Stimulated activated CD4-positive, alpha-beta T cell treated with anti-CD3 and anti-CD28 coated beads, TNF-alpha, amount 100 ng/mL, for 24 hours (primary cell): ENCODE results near the gene ARAP3.

Experiments
- DNase-seq, 3 experiments: peaks; one replicate each; pipeline ENCODE4 v3.0.0-alpha.2; 2020; ENCODE audit warnings: low read depth in 3 of 3

ARAP3 gene

GRCh38 chr5:141647242-141647641, 34.8 kb downstream of the ARAP3 start:
- no peak for DNase-seq

- no peak for DNase-seq
Measured at GRCh38 chr5:141646026-141646425, 36.0 kb downstream of the ARAP3 start.

- no peak for DNase-seq
Measured at GRCh38 chr5:141641634-141642267, 40.3 kb downstream of the ARAP3 start.

GRCh38 chr5:141640698-141641097, 41.3 kb downstream of the ARAP3 start:
- no peak for DNase-seq

- no peak for DNase-seq
Measured at GRCh38 chr5:141640051-141640415, 42.0 kb downstream of the ARAP3 start.

- DNase-seq: no peak
Measured at GRCh38 chr5:141639357-141640050, 42.5 kb downstream of the ARAP3 start.

GRCh38 chr5:141638771-141639170, 43.3 kb downstream of the ARAP3 start:
- no peak for DNase-seq

GRCh38 chr5:141637767-141638419, 44.1 kb downstream of the ARAP3 start:
- peak in 1 of 3 experiments; percentile 53 for DNase-seq

GRCh38 chr5:141637123-141637766, 44.8 kb downstream of the ARAP3 start:
- DNase-seq: peak in 1 of 3 experiments; percentile 54

GRCh38 chr5:141636413-141637122, 45.5 kb downstream of the ARAP3 start, which contains the start of the genes HDAC3 and RELL2:
TSS of gene HDAC3 (minus strand) at chr5:141636849. CDS start at chr5:141636790, 59 bp downstream.
TSS of gene RELL2 (plus strand) at chr5:141636997. CDS start at chr5:141638226, 1,229 bp downstream.
- peak; percentile 88 to 96 (median 92) for DNase-seq

- no peak for DNase-seq
Measured at GRCh38 chr5:141636106-141636412, 46.0 kb downstream of the ARAP3 start.

GRCh38 chr5:141635646-141636045, 46.4 kb downstream of the ARAP3 start:
- DNase-seq: no peak

GRCh38 chr5:141634720-141635119, 47.3 kb downstream of the ARAP3 start:
- no peak for DNase-seq

- no peak for DNase-seq
Measured at GRCh38 chr5:141633871-141634561, 48.0 kb downstream of the ARAP3 start.

GRCh38 chr5:141632650-141633049, 49.4 kb downstream of the ARAP3 start:
- no peak for DNase-seq

GRCh38 chr5:141630570-141631140, 51.4 kb downstream of the ARAP3 start:
- no peak for DNase-seq

- DNase-seq: no peak
Measured at GRCh38 chr5:141628175-141628788, 53.7 kb downstream of the ARAP3 start.

- DNase-seq: no peak
Measured at GRCh38 chr5:141623611-141624010, 58.4 kb downstream of the ARAP3 start.

GRCh38 chr5:141623186-141623585, 58.8 kb downstream of the ARAP3 start:
- DNase-seq: no peak

GRCh38 chr5:141618804-141619554, 63.1 kb downstream of the ARAP3 start, which contains the start of gene DIAPH1:
TSS of gene DIAPH1 (minus strand) at chr5:141619000. CDS start at chr5:141618914, 86 bp downstream.
- DNase-seq: peak; percentile 97 to 99 (median 98)
